HepG2 (cell line): ENCODE results near the gene CABLES2. TPM values are rescaled to one million over a fixed set of nuclear protein-coding genes. Genes with fewer than 3 reads are reported as not detected.

ENCODE experiments used
- ARNTL ChIP-seq: sonication (generic); formaldehyde crosslinking; IDR thresholded peaks from 2 replicates; pipeline ENCODE4 v1.4.0; 2020; ENCODE audit warnings: mild to moderate bottlenecking, missing genetic modification reagents
- ATAD3A ChIP-seq: sonication (generic); formaldehyde crosslinking; IDR thresholded peaks from 2 replicates; pipeline ENCODE4 v1.4.0; 2020; ENCODE audit warnings: missing genetic modification reagents
- EEA1 ChIP-seq: sonication (generic); formaldehyde crosslinking; IDR thresholded peaks from 2 replicates; pipeline ENCODE4 v1.5.1; 2020; ENCODE audit warnings: mild to moderate bottlenecking, missing genetic modification reagents, borderline replicate concordance
- ETV5 ChIP-seq: IDR thresholded peaks from 2 replicates; pipeline ENCODE4 v1.6.1; 2018; ENCODE audit warnings: missing biosample characterization, missing genetic modification reagents, inconsistent platforms, borderline replicate concordance
- FOXJ3 ChIP-seq: sonication (generic); formaldehyde crosslinking; IDR thresholded peaks from 2 replicates; pipeline ENCODE4 v1.4.0; 2020; ENCODE audit warnings: missing genetic modification reagents, mild to moderate bottlenecking, borderline replicate concordance
- HIVEP1 ChIP-seq: sonication (generic); formaldehyde crosslinking; IDR thresholded peaks from 2 replicates; pipeline ENCODE4 v1.4.0; 2020; ENCODE audit warnings: mild to moderate bottlenecking, missing genetic modification reagents
- HMG20A ChIP-seq: IDR thresholded peaks from 2 replicates; pipeline ENCODE4 v1.6.1; 2016; ENCODE audit warnings: borderline replicate concordance
- HOXA9 ChIP-seq: sonication (generic); formaldehyde crosslinking; IDR thresholded peaks from 2 replicates; pipeline ENCODE4 v1.8.1; 2022; ENCODE audit warnings: missing genetic modification reagents, mild to moderate bottlenecking, moderate library complexity, borderline replicate concordance
- KLF15 ChIP-seq: sonication (generic); formaldehyde crosslinking; IDR thresholded peaks from 2 replicates; pipeline ENCODE4 v1.8.1; 2023; ENCODE audit warnings: borderline replicate concordance, mild to moderate bottlenecking, inconsistent platforms, missing genetic modification reagents, mixed read lengths
- MTF2 ChIP-seq: sonication (generic); formaldehyde crosslinking; IDR thresholded peaks from 2 replicates; pipeline ENCODE4 v1.5.0; 2020; ENCODE audit warnings: missing genetic modification reagents, borderline replicate concordance
- NR2C2 ChIP-seq: sonication (generic); formaldehyde crosslinking; IDR thresholded peaks from 2 replicates; pipeline ENCODE4 v1.4.0; 2020; ENCODE audit warnings: missing genetic modification reagents, mild to moderate bottlenecking, moderate library complexity, borderline replicate concordance
- PAX8 ChIP-seq: sonication (generic); formaldehyde crosslinking; IDR thresholded peaks from 2 replicates; pipeline ENCODE4 v1.8.0; 2022; ENCODE audit warnings: mild to moderate bottlenecking, missing genetic modification reagents, borderline replicate concordance
- ZFP1 ChIP-seq: IDR thresholded peaks from 2 replicates; pipeline ENCODE4 v1.6.1; 2016
- ZNF24 ChIP-seq: fragments of 450-650 bp; IDR thresholded peaks from 2 replicates; pipeline ENCODE4 v1.6.1; 2017; ENCODE audit warnings: antibody characterized with exemption, mild to moderate bottlenecking
- ZNF264 ChIP-seq: sonication (generic); formaldehyde crosslinking; IDR thresholded peaks from 2 replicates; pipeline ENCODE4 v1.4.0; 2020; ENCODE audit warnings: missing genetic modification reagents
- ZNF580 ChIP-seq: IDR thresholded peaks from 2 replicates; pipeline ENCODE4 v1.6.1; 2016; ENCODE audit warnings: low read depth, borderline replicate concordance
- ZNF891 ChIP-seq: sonication (generic); formaldehyde crosslinking; IDR thresholded peaks from 2 replicates; pipeline ENCODE4 v1.5.0; 2020; ENCODE audit warnings: mild to moderate bottlenecking, missing genetic modification reagents
- polyA plus RNA-seq, 8 experiments: library from polyadenylated mRNA; depleted of rRNA in 3 of 8; stranded (reverse) in 7 of 8; unstranded in 1 of 8; fragments of >200 nt; fragmentation: Illumina TruSeq in 4 of 8; extraction: Trizol in 4 of 8; gene quantifications; 2 replicates each; pipeline versions ENCODE4 v1.2.1 to v1.2.3, GENCODE V29; 2011 to 2016; ENCODE audit warnings: low read depth in 4 of 8, missing spikeins in 1 of 8, mixed read lengths in 1 of 8; ENCODE audit not compliant: insufficient read depth in 1 of 8
- total RNA-seq, 5 experiments: library from RNA; depleted of rRNA; stranded (reverse); fragments of >200 nt; fragmentation: Illumina TruSeq; extraction: Trizol; gene quantifications; 2 replicates each; pipeline ENCODE4 v1.2.3, GENCODE V29; 2016; ENCODE audit warnings: low read depth in 1 of 5
- TF ChIP-seq, protein P1 (sequence below): sonication (generic); formaldehyde crosslinking; IDR thresholded peaks from 2 replicates; pipeline ENCODE4 v1.5.1; 2020; ENCODE audit warnings: mild to moderate bottlenecking, missing genetic modification reagents, borderline replicate concordance
- TF ChIP-seq, protein P2 (sequence below): sonication (generic); formaldehyde crosslinking; IDR thresholded peaks from 2 replicates; pipeline ENCODE4 v1.8.0; 2022; ENCODE audit warnings: mild to moderate bottlenecking, missing genetic modification reagents, moderate library complexity
- TF ChIP-seq, protein P3 (sequence below): sonication (generic); formaldehyde crosslinking; IDR thresholded peaks from 2 replicates; pipeline ENCODE4 v1.5.0; 2020; ENCODE audit warnings: mild to moderate bottlenecking, missing genetic modification reagents, borderline replicate concordance
- TF ChIP-seq, protein P4 (sequence below): sonication (generic); formaldehyde crosslinking; IDR thresholded peaks from 2 replicates; pipeline ENCODE4 v1.5.1; 2020; ENCODE audit warnings: mild to moderate bottlenecking, missing genetic modification reagents, borderline replicate concordance

CABLES2 gene
- total and polyA plus RNA-seq, 2 of the 13 experiments (the other 11 are each of a cell fraction or from before 2014, with no cell fraction given): 5.2 to 9.7 TPM

DNA sequence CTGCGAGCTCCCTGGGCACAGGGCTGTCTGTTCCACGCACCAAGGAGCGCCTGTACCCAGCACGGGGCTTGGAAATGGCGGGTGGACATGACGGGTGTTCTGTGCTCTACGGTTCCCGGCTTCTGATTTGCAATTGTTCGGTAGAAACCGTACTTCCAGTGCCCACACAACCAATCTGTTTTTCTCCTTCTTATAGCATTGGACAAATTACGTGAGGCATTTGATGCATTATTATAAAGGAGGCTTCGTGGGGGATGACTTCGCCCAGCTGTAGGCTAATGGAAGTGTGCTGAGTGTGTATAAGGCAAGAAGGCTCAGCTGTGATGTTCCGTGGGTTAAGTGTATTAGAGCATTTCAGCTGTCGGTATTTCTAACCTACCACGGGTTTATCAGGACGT lies 30.0 kb downstream of the CABLES2 start (continued):
- 0 out of 2 replicates have a peak, but pooled peaks have one; percentile 1 for TF ChIP-seq MTF2 (CRISPR knock-in tag)
- TF ChIP-seq HIVEP1: no peak
- no peak for TF ChIP-seq ZFP1 (CRISPR knock-in tag)
- TF ChIP-seq, protein P1, sequence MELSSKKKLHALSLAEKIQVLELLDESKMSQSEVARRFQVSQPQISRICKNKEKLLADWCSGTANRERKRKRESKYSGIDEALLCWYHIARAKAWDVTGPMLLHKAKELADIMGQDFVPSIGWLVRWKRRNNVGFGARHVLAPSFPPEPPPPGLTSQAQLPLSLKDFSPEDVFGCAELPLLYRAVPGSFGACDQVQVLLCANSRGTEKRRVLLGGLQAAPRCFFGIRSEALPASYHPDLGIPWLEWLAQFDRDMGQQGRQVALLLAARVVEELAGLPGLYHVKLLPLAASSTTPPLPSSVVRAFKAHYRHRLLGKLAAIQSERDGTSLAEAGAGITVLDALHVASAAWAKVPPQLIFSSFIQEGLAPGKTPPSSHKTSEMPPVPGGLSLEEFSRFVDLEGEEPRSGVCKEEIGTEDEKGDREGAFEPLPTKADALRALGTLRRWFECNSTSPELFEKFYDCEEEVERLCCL (CRISPR knock-in tag): no peak
- no peak for TF ChIP-seq NR2C2 (CRISPR knock-in tag)
- TF ChIP-seq FOXJ3 (CRISPR knock-in tag): no peak
- TF ChIP-seq, protein P2, sequence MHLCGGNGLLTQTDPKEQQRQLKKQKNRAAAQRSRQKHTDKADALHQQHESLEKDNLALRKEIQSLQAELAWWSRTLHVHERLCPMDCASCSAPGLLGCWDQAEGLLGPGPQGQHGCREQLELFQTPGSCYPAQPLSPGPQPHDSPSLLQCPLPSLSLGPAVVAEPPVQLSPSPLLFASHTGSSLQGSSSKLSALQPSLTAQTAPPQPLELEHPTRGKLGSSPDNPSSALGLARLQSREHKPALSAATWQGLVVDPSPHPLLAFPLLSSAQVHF: 0 out of 2 replicates have a peak, but pooled peaks have one; percentile 26
- TF ChIP-seq HMG20A: no peak
- TF ChIP-seq KLF15: no peak
- no peak for TF ChIP-seq ZNF24
- TF ChIP-seq ATAD3A: no peak
- 0 out of 2 replicates have a peak, but pooled peaks have one; percentile 30 for TF ChIP-seq EEA1
- TF ChIP-seq ZNF264 (CRISPR knock-in tag): no peak
- peak; percentile 3; the same call in 1 of the 2 replicates for TF ChIP-seq ZNF891 (CRISPR knock-in tag)
- TF ChIP-seq ETV5 (CRISPR knock-in tag): peak; percentile 7; the same call in 1 of the 2 replicates
- TF ChIP-seq, protein P3, sequence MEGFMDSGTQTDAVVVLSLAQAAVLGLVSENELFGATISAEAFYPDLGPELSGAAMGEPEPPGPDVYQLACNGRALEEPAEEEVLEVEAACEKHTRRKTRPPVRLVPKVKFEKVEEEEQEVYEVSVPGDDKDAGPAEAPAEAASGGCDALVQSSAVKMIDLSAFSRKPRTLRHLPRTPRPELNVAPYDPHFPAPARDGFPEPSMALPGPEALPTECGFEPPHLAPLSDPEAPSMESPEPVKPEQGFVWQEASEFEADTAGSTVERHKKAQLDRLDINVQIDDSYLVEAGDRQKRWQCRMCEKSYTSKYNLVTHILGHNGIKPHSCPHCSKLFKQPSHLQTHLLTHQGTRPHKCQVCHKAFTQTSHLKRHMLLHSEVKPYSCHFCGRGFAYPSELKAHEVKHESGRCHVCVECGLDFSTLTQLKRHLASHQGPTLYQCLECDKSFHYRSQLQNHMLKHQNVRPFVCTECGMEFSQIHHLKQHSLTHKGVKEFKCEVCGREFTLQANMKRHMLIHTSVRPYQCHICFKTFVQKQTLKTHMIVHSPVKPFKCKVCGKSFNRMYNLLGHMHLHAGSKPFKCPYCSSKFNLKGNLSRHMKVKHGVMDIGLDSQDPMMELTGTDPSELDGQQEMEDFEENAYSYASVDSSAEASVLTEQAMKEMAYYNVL (CRISPR knock-in tag): no peak
- peak; percentile 58; the same call in 1 of the 2 replicates for TF ChIP-seq HOXA9 (CRISPR knock-in tag)
- no peak for TF ChIP-seq ARNTL (CRISPR knock-in tag)
- TF ChIP-seq, protein P4, sequence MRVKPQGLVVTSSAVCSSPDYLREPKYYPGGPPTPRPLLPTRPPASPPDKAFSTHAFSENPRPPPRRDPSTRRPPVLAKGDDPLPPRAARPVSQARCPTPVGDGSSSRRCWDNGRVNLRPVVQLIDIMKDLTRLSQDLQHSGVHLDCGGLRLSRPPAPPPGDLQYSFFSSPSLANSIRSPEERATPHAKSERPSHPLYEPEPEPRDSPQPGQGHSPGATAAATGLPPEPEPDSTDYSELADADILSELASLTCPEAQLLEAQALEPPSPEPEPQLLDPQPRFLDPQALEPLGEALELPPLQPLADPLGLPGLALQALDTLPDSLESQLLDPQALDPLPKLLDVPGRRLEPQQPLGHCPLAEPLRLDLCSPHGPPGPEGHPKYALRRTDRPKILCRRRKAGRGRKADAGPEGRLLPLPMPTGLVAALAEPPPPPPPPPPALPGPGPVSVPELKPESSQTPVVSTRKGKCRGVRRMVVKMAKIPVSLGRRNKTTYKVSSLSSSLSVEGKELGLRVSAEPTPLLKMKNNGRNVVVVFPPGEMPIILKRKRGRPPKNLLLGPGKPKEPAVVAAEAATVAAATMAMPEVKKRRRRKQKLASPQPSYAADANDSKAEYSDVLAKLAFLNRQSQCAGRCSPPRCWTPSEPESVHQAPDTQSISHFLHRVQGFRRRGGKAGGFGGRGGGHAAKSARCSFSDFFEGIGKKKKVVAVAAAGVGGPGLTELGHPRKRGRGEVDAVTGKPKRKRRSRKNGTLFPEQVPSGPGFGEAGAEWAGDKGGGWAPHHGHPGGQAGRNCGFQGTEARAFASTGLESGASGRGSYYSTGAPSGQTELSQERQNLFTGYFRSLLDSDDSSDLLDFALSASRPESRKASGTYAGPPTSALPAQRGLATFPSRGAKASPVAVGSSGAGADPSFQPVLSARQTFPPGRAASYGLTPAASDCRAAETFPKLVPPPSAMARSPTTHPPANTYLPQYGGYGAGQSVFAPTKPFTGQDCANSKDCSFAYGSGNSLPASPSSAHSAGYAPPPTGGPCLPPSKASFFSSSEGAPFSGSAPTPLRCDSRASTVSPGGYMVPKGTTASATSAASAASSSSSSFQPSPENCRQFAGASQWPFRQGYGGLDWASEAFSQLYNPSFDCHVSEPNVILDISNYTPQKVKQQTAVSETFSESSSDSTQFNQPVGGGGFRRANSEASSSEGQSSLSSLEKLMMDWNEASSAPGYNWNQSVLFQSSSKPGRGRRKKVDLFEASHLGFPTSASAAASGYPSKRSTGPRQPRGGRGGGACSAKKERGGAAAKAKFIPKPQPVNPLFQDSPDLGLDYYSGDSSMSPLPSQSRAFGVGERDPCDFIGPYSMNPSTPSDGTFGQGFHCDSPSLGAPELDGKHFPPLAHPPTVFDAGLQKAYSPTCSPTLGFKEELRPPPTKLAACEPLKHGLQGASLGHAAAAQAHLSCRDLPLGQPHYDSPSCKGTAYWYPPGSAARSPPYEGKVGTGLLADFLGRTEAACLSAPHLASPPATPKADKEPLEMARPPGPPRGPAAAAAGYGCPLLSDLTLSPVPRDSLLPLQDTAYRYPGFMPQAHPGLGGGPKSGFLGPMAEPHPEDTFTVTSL (CRISPR knock-in tag): 0 out of 2 replicates have a peak, but pooled peaks have one; percentile 12
- no peak for TF ChIP-seq ZNF580
- TF ChIP-seq PAX8 (CRISPR knock-in tag): no peak
